Measurements from ENCODE around the gene GRIP1. TPM values are rescaled to one million over a fixed set of nuclear protein-coding genes. Genes with fewer than 3 reads are reported as not detected.

GRIP1 gene
- total RNA-seq, 1 donor from 2014 or later, result 9.1 TPM

GRCh38 chr12:66496595-66496994 is 182.3 kb downstream of the GRIP1 start:
- Mint-ChIP-seq H3K4me3 (ENCODE audit: unreplicated experiment) (no peak overlapping the region), H3K36me3 (ENCODE audit: unreplicated experiment) (no peaks in the 10 kb centered on the region), H3K9me3 (ENCODE audit: unreplicated experiment) (no peaks in the 10 kb centered on the region), H3K4me1 (ENCODE audit: unreplicated experiment) (peaks cover 7% of the 10 kb centered on the region), H3K27me3 (ENCODE audit: unreplicated experiment) (peaks cover 6% of the 10 kb centered on the region), H3K27ac (ENCODE audit: unreplicated experiment) (no peak overlapping the region)
- TF ChIP-seq CTCF (IDR thresholded peaks at IDR 0.05), result no peak
- no peak for DNase-seq (ENCODE audit: extremely low spot score, unreplicated experiment)

- H3K4me1 Mint-ChIP-seq (ENCODE audit: unreplicated experiment), result peaks cover 8% of the 10 kb centered on the region
- no peak overlapping the region for H3K27ac Mint-ChIP-seq (ENCODE audit: unreplicated experiment)
- no peak for DNase-seq (ENCODE audit: extremely low spot score, unreplicated experiment)
- H3K4me3 Mint-ChIP-seq (ENCODE audit: unreplicated experiment), result no peak overlapping the region
- H3K9me3 Mint-ChIP-seq (ENCODE audit: unreplicated experiment), result no peaks in the 10 kb centered on the region
- no peak for TF ChIP-seq CTCF (IDR thresholded peaks at IDR 0.05)
- H3K36me3 Mint-ChIP-seq (ENCODE audit: unreplicated experiment), result no peaks in the 10 kb centered on the region
- H3K27me3 Mint-ChIP-seq (ENCODE audit: unreplicated experiment), result peaks cover 6% of the 10 kb centered on the region
These were observed 183.2 kb downstream of the GRIP1 start for GRCh38 chr12:66495709-66496108.

GRCh38 chr12:66493819-66494218 is 185.1 kb downstream of the GRIP1 start:
- peaks cover 13% of the 10 kb centered on the region for H3K27me3 Mint-ChIP-seq (ENCODE audit: unreplicated experiment)
- no peaks in the 10 kb centered on the region for H3K36me3 Mint-ChIP-seq (ENCODE audit: unreplicated experiment)
- no peak overlapping the region for H3K4me3 Mint-ChIP-seq (ENCODE audit: unreplicated experiment)
- peaks cover 8% of the 10 kb centered on the region for H3K4me1 Mint-ChIP-seq (ENCODE audit: unreplicated experiment)
- peaks cover 4% of the 10 kb centered on the region for H3K9me3 Mint-ChIP-seq (ENCODE audit: unreplicated experiment)
- H3K27ac Mint-ChIP-seq (ENCODE audit: unreplicated experiment), result no peak overlapping the region
- no peak for DNase-seq (ENCODE audit: extremely low spot score, unreplicated experiment)
- no peak for TF ChIP-seq CTCF (IDR thresholded peaks at IDR 0.05)

- H3K27me3 Mint-ChIP-seq (ENCODE audit: unreplicated experiment), result peaks cover 23% of the 10 kb centered on the region
- no peaks in the 10 kb centered on the region for H3K36me3 Mint-ChIP-seq (ENCODE audit: unreplicated experiment)
- H3K4me3 Mint-ChIP-seq (ENCODE audit: unreplicated experiment), result no peak overlapping the region
- peaks cover 4% of the 10 kb centered on the region for H3K9me3 Mint-ChIP-seq (ENCODE audit: unreplicated experiment)
- TF ChIP-seq CTCF (IDR thresholded peaks at IDR 0.05), result no peak
- no peak for DNase-seq (ENCODE audit: extremely low spot score, unreplicated experiment)
- H3K4me1 Mint-ChIP-seq (ENCODE audit: unreplicated experiment), result peaks cover 8% of the 10 kb centered on the region
- no peak overlapping the region for H3K27ac Mint-ChIP-seq (ENCODE audit: unreplicated experiment)
These were observed 187.0 kb downstream of the GRIP1 start for GRCh38 chr12:66491853-66492252.

- Mint-ChIP-seq H3K27ac (ENCODE audit: unreplicated experiment) (no peak overlapping the region), H3K36me3 (ENCODE audit: unreplicated experiment) (no peaks in the 10 kb centered on the region), H3K27me3 (ENCODE audit: unreplicated experiment) (peaks cover 5% of the 10 kb centered on the region), H3K4me1 (ENCODE audit: unreplicated experiment) (no peaks in the 10 kb centered on the region), H3K4me3 (ENCODE audit: unreplicated experiment) (no peak overlapping the region), H3K9me3 (ENCODE audit: unreplicated experiment) (peaks cover 5% of the 10 kb centered on the region)
- no peak for DNase-seq (ENCODE audit: extremely low spot score, unreplicated experiment)
- no peak for TF ChIP-seq CTCF (IDR thresholded peaks at IDR 0.05)
These were observed 196.3 kb downstream of the GRIP1 start for GRCh38 chr12:66482351-66483203.
